ENCODE measurements around the gene CFAP99.

DNA sequence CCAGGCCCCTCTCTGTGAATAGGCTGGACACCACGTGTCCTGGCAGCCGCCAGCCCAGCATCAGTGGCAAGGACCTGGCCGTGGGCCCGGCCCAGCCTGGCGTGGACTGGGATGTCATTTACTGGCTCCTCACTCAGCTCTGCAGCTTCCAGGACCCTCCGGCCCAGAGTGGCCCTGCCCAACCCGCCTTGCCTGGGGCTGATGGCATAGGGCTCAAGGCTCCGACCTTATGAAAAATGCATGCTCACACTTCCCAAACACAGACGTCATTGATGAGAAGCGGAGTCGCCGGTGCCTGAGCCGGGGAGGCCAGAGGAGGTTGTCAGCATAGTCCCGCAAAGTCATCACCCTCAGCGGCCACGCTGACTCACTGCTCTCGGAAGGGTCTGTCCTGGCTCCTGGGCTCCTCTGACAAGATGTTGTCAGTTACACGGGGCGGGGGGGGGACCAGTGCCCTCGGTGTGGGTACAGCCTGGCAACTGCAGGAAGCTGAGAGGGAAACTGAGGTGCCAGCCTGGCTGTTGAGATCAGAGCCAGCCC, 14.3 kb downstream of the CFAP99 start:
- no peak for TF ChIP-seq POLR2A (IDR thresholded peaks at IDR 0.05)
- TF ChIP-seq, protein P1, sequence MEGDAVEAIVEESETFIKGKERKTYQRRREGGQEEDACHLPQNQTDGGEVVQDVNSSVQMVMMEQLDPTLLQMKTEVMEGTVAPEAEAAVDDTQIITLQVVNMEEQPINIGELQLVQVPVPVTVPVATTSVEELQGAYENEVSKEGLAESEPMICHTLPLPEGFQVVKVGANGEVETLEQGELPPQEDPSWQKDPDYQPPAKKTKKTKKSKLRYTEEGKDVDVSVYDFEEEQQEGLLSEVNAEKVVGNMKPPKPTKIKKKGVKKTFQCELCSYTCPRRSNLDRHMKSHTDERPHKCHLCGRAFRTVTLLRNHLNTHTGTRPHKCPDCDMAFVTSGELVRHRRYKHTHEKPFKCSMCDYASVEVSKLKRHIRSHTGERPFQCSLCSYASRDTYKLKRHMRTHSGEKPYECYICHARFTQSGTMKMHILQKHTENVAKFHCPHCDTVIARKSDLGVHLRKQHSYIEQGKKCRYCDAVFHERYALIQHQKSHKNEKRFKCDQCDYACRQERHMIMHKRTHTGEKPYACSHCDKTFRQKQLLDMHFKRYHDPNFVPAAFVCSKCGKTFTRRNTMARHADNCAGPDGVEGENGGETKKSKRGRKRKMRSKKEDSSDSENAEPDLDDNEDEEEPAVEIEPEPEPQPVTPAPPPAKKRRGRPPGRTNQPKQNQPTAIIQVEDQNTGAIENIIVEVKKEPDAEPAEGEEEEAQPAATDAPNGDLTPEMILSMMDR (IDR thresholded peaks at IDR 0.05): no peak

All from uterus (tissue), 2 donors.